ENCODE measurements around the gene EFHD2.
A peak's percentile ranks its signal among the peaks of the same experiment; 100 is the strongest.
"Not testable (repeated sequence)": the region's sequence is repeated elsewhere in the genome, so short reads cannot be mapped to it uniquely, and the experiment has no call there.

Gene EFHD2

DNA sequence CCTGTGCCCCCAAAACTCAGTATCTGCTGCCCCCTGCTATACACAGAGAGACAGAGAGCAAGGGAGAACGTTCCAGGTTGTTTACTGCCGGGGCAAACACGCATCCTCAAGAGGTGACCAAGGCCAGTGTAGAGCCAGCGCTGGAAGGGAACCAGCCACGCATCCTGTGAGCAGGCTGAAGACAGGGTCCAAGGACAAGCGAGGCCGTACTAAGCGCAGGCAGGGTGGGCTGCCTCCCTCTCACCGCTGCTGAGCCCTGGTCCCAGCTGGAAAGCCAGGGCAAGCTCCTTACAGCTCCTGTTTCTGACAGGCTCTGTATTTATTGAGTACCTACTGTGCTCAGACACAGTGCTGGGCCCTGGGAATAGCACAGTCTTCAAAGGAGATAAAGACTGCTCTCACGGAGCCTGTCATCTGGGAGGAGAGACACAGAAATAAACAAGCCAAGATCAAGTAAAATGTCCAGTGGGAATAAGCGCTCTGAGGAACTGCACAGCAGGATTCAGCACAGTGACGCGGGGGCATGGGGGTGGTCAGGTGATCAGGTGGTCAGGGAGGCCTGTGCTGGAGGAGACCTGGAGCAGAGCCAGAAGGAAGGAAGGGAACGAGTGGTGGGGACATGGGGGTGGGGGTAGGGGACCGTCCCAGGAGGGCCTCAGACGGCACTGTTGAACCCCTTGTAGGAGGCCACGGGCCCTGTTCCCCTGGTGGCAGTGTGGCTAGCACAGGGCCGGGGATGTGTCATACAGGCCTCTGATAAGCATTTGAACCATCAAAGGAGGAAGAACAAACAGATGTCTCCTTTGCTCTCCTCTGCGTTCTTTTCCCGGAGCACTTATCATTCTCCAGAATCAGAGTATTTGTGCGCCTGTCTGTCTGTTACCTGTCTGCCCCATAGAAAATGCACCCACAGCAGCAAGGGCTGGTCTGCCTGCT is 37.8 kb upstream of the EFHD2 start:
- no peaks in the 10 kb centered on the region for H3K4me1 ChIP-seq (ENCODE audit: control insufficient read depth, insufficient read depth, low read length)
- no peak for TF ChIP-seq ZNF664 (tag by site-specific recombination; IDR thresholded peaks at IDR 0.05)
- no peak for TF ChIP-seq ZNF335 (tag by site-specific recombination; conservative IDR thresholded peaks at IDR 0.05)
- TF ChIP-seq ZIC2 (tag by site-specific recombination; IDR thresholded peaks at IDR 0.05), result peak; percentile 45; the same call in 1 of the 2 replicates
- no peak for TF ChIP-seq ZNF302 (tag by site-specific recombination; IDR thresholded peaks at IDR 0.05; ENCODE audit: low read depth)
- TF ChIP-seq, protein P1, sequence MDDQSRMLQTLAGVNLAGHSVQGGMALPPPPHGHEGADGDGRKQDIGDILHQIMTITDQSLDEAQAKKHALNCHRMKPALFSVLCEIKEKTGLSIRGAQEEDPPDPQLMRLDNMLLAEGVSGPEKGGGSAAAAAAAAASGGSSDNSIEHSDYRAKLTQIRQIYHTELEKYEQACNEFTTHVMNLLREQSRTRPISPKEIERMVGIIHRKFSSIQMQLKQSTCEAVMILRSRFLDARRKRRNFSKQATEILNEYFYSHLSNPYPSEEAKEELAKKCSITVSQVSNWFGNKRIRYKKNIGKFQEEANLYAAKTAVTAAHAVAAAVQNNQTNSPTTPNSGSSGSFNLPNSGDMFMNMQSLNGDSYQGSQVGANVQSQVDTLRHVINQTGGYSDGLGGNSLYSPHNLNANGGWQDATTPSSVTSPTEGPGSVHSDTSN (CRISPR knock-in tag; IDR thresholded peaks at IDR 0.05), result no peak
- TF ChIP-seq ZFP69B (tag by site-specific recombination; IDR thresholded peaks at IDR 0.05), result no peak
- no peaks in the 10 kb centered on the region for H3K9me3 ChIP-seq (ENCODE audit: control insufficient read depth, insufficient read depth, low read depth, low read length)
- H3K4me3 ChIP-seq (ENCODE audit: low read depth, low read length), result no peak overlapping the region
- CTCF ChIA-PET, result no interaction called here
- no peaks in the 10 kb centered on the region for H3K36me3 ChIP-seq (ENCODE audit: control insufficient read depth in 2 of 2, insufficient read depth in 1 of 2, low read length in 2 of 2)
- POLR2A ChIA-PET, result no interaction called here
- H3K27ac ChIP-seq (ENCODE audit: extremely low read depth, low read depth, low read length), result no peak overlapping the region

DNA sequence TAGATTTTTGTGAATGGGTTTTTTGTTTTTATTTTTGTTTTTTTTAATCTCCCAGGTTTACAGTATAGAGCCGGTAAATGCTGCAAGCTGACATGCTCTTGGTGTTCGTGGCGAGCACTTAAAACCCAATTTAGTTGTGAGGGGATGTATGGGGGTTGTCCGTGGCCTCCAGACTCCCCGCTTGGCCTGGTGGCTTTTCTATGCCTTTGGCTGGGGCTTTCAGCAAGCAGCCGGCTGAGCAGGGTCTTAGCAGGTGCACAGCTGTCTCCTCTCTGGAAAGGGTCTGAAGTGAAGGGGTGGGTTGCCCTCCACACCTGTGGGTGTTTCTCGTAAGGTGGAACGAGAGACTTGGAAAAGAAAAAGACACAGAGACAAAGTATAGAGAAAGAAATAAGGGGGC is 31.0 kb upstream of the EFHD2 start:
- TF ChIP-seq, protein P2, sequence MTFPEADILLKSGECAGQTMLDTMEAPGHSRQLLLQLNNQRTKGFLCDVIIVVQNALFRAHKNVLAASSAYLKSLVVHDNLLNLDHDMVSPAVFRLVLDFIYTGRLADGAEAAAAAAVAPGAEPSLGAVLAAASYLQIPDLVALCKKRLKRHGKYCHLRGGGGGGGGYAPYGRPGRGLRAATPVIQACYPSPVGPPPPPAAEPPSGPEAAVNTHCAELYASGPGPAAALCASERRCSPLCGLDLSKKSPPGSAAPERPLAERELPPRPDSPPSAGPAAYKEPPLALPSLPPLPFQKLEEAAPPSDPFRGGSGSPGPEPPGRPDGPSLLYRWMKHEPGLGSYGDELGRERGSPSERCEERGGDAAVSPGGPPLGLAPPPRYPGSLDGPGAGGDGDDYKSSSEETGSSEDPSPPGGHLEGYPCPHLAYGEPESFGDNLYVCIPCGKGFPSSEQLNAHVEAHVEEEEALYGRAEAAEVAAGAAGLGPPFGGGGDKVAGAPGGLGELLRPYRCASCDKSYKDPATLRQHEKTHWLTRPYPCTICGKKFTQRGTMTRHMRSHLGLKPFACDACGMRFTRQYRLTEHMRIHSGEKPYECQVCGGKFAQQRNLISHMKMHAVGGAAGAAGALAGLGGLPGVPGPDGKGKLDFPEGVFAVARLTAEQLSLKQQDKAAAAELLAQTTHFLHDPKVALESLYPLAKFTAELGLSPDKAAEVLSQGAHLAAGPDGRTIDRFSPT (tag by site-specific recombination; IDR thresholded peaks at IDR 0.05), result no peak
- TF ChIP-seq ZXDB (tag by site-specific recombination; IDR thresholded peaks at IDR 0.05) (no peak), ZNF561 (tag by site-specific recombination; IDR thresholded peaks at IDR 0.05; ENCODE audit: borderline replicate concordance) (no peak), RBAK (tag by site-specific recombination; IDR thresholded peaks at IDR 0.05) (no peak), ZBTB20 (tag by site-specific recombination; IDR thresholded peaks at IDR 0.05) (no peak), ZNF335 (tag by site-specific recombination; conservative IDR thresholded peaks at IDR 0.05) (no peak), ZFP3 (tag by site-specific recombination; IDR thresholded peaks at IDR 0.05; ENCODE audit: low read depth) (no peak)
- TF ChIP-seq, protein P3, sequence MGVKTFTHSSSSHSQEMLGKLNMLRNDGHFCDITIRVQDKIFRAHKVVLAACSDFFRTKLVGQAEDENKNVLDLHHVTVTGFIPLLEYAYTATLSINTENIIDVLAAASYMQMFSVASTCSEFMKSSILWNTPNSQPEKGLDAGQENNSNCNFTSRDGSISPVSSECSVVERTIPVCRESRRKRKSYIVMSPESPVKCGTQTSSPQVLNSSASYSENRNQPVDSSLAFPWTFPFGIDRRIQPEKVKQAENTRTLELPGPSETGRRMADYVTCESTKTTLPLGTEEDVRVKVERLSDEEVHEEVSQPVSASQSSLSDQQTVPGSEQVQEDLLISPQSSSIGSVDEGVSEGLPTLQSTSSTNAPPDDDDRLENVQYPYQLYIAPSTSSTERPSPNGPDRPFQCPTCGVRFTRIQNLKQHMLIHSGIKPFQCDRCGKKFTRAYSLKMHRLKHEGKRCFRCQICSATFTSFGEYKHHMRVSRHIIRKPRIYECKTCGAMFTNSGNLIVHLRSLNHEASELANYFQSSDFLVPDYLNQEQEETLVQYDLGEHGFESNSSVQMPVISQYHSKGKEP (tag by site-specific recombination; IDR thresholded peaks at IDR 0.05), result no peak
- TF ChIP-seq, protein P4, sequence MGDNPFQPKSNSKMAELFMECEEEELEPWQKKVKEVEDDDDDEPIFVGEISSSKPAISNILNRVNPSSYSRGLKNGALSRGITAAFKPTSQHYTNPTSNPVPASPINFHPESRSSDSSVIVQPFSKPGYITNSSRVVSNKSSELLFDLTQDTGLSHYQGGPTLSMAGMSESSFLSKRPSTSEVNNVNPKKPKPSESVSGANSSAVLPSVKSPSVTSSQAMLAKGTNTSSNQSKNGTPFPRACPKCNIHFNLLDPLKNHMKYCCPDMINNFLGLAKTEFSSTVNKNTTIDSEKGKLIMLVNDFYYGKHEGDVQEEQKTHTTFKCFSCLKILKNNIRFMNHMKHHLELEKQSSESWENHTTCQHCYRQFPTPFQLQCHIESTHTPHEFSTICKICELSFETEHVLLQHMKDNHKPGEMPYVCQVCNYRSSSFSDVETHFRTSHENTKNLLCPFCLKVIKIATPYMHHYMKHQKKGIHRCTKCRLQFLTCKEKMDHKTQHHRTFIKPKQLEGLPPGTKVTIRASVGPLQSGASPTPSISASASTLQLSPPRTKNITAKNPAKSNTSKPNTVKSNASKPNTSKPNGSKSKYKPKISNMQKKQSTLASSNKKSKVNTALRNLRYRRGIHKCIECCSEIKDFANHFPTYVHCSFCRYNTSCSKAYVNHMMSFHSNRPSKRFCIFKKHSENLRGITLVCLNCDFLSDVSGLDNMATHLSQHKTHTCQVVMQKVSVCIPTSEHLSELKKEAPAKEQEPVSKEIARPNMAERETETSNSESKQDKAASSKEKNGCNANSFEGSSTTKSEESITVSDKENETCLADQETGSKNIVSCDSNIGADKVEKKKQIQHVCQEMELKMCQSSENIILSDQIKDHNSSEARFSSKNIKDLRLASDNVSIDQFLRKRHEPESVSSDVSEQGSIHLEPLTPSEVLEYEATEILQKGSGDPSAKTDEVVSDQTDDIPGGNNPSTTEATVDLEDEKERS (tag by site-specific recombination; IDR thresholded peaks at IDR 0.05), result no peak
- CTCF ChIA-PET, result no interaction called here

DNA sequence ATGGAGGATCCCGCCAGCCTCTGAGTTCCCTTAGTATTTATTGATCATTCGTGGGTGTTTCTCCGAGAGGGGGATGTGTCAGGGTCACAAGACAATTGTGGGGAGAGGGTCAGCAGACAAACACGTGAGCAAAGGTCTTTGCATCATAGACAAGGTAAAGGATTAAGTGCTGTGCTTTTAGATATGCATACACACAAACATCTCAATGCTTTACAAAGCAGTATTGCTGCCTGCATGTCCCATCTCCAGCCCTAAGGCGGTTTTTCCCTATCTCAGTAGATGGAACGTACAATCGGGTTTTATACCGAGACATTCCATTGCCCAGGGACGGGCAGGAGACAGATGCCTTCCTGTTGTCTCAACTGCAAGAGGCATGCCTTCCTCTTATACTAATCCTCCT is 30.5 kb upstream of the EFHD2 start:
- H3K36me3 ChIP-seq (ENCODE audit: control insufficient read depth in 2 of 2, insufficient read depth in 1 of 2, low read length in 2 of 2); H3K4me3 ChIP-seq (ENCODE audit: low read depth, low read length); H3K9me3 ChIP-seq (ENCODE audit: control insufficient read depth, insufficient read depth, low read depth, low read length); CTCF ChIA-PET; H3K4me1 ChIP-seq (ENCODE audit: control insufficient read depth, insufficient read depth, low read length); H3K27ac ChIP-seq (ENCODE audit: extremely low read depth, low read depth, low read length); POLR2A ChIA-PET: not testable (repeated sequence)

More for the DNA sequence above, 31.0 kb upstream of the EFHD2 start:
- Histone ChIP-seq H3K9me3 (ENCODE audit: control insufficient read depth, insufficient read depth, low read depth, low read length) (no peaks in the 10 kb centered on the region), H3K36me3 (ENCODE audit: control insufficient read depth in 2 of 2, insufficient read depth in 1 of 2, low read length in 2 of 2) (no peaks in the 10 kb centered on the region), H3K27ac (ENCODE audit: extremely low read depth, low read depth, low read length) (no peak overlapping the region), H3K4me1 (ENCODE audit: control insufficient read depth, insufficient read depth, low read length) (no peaks in the 10 kb centered on the region), H3K4me3 (ENCODE audit: low read depth, low read length) (no peak overlapping the region)
- POLR2A ChIA-PET, result no interaction called here

Data from HEK293 (cell line).